ENCODE results near the gene RACGAP1. TPM values are rescaled to one million over a fixed set of nuclear protein-coding genes. Genes with fewer than 3 reads are reported as not detected.
"Not testable (repeated sequence)": the region's sequence is repeated elsewhere in the genome, so short reads cannot be mapped to it uniquely, and the experiment has no call there.

The RACGAP1 gene
- total RNA-seq, 2 experiments from 2014 or later, result 113 to 117 TPM

- no peaks in the 10 kb centered on the region for H3K36me3 Mint-ChIP-seq (ENCODE audit: low read depth)
- ChIA-PET POLR2A (interaction anchor here (0.8 to 2.5 kb wide), 4 partner anchors 9 to 27 kb away, joined by 3 to 9 read pairs (median 4); no protein-coding TSS in a partner anchor), CTCF (interaction anchor here (0.6 to 10.4 kb wide), 45 partner anchors 10 to 275 kb away, joined by 3 to 299 read pairs (median 4); partner anchors contain the start of genes AQP2, AQP6, BCDIN3D and CERS5)
- DNase-seq (peak; percentile 96), ATAC-seq (peak; percentile 79)
- H3K4me1 Mint-ChIP-seq (ENCODE audit: low read depth), result peaks cover 20% of the 10 kb centered on the region
- no peaks in the 10 kb centered on the region for H3K9me3 Mint-ChIP-seq
- no peak overlapping the region for H3K4me3 Mint-ChIP-seq
- peaks cover 7% of the 10 kb centered on the region for H3K27me3 Mint-ChIP-seq
- TF ChIP-seq CTCF (IDR thresholded peaks at IDR 0.05), result peak; percentile 94
- H3K27ac Mint-ChIP-seq, result no peak overlapping the region
- intact Hi-C loops (cut with micrococcal nuclease), result loop anchor here (1.0 to 2.0 kb wide), 2 partner anchors 18 to 31 kb away; partner anchors contain the start of gene ASIC1
These were observed 14.0 kb upstream of the RACGAP1 start for GRCh38 chr12:50039151-50039835.

GRCh38 chr12:50038336-50038735 is 13.0 kb upstream of the RACGAP1 start:
- Mint-ChIP-seq H3K36me3 (ENCODE audit: low read depth) (no peaks in the 10 kb centered on the region), H3K27ac (no peak overlapping the region), H3K4me1 (ENCODE audit: low read depth) (peaks cover 12% of the 10 kb centered on the region), H3K4me3 (no peak overlapping the region), H3K9me3 (no peaks in the 10 kb centered on the region), H3K27me3 (peaks cover 9% of the 10 kb centered on the region)
- CTCF ChIA-PET, result interaction anchor here (0.6 to 10.4 kb wide), 29 partner anchors 9 to 735 kb away, joined by 3 to 299 read pairs (median 8); partner anchors contain the start of genes COX14 and RACGAP1
- no peak for TF ChIP-seq CTCF (IDR thresholded peaks at IDR 0.05)
- intact Hi-C loops (cut with micrococcal nuclease), result loop anchor here (2.0 kb wide), 1 partner anchor 18 kb away; the partner anchor contains the start of gene ASIC1
- DNase-seq, result no peak
- POLR2A ChIA-PET, result interaction anchor here (0.9 to 2.5 kb wide), 3 partner anchors 17 to 28 kb away, joined by 3 to 9 read pairs (median 3); no protein-coding TSS in a partner anchor
- no peak for ATAC-seq

GRCh38 chr12:50032854-50033581 is 7.7 kb upstream of the RACGAP1 start:
- intact Hi-C loops (cut with micrococcal nuclease), result no loop called here
- ATAC-seq, result peak; percentile 27
- Mint-ChIP-seq H3K4me1 (ENCODE audit: low read depth) (no peaks in the 10 kb centered on the region), H3K27ac (no peak overlapping the region), H3K27me3 (peaks cover 23% of the 10 kb centered on the region), H3K36me3 (ENCODE audit: low read depth) (no peaks in the 10 kb centered on the region), H3K9me3 (no peaks in the 10 kb centered on the region), H3K4me3 (no peak overlapping the region)
- DNase-seq, result no peak
- CTCF ChIA-PET, result interaction anchor here (0.6 to 1.1 kb wide), 3 partner anchors 26 to 88 kb away, joined by 3 read pairs; no protein-coding TSS in a partner anchor
- TF ChIP-seq CTCF (IDR thresholded peaks at IDR 0.05), result no peak
- POLR2A ChIA-PET, result interaction anchor here (0.9 kb wide), 1 partner anchor 7 kb away, joined by 4 read pairs; the partner anchor contains the start of gene RACGAP1

- no peak for DNase-seq
- H3K4me1 Mint-ChIP-seq (ENCODE audit: low read depth), result no peaks in the 10 kb centered on the region
- H3K4me3 Mint-ChIP-seq, result no peak overlapping the region
- H3K36me3 Mint-ChIP-seq (ENCODE audit: low read depth), result no peaks in the 10 kb centered on the region
- ATAC-seq, result no peak
- H3K27me3 Mint-ChIP-seq, result peaks cover 23% of the 10 kb centered on the region
- no peak overlapping the region for H3K27ac Mint-ChIP-seq
- H3K9me3 Mint-ChIP-seq, result no peaks in the 10 kb centered on the region
- POLR2A ChIA-PET, result no interaction called here
- no peak for TF ChIP-seq CTCF (IDR thresholded peaks at IDR 0.05)
- intact Hi-C loops (cut with micrococcal nuclease), result no loop called here
- CTCF ChIA-PET, result interaction anchor here (0.6 to 1.1 kb wide), 4 partner anchors 26 to 87 kb away, joined by 3 to 4 read pairs (median 3); no protein-coding TSS in a partner anchor
These were observed 7.2 kb upstream of the RACGAP1 start for GRCh38 chr12:50032515-50032853.

GRCh38 chr12:50030449-50030848 is 5.2 kb upstream of the RACGAP1 start:
- H3K27me3 Mint-ChIP-seq, result peaks cover 18% of the 10 kb centered on the region
- H3K27ac Mint-ChIP-seq; intact Hi-C loops (cut with micrococcal nuclease); ATAC-seq; DNase-seq; H3K36me3 Mint-ChIP-seq (ENCODE audit: low read depth); H3K9me3 Mint-ChIP-seq; POLR2A ChIA-PET; H3K4me1 Mint-ChIP-seq (ENCODE audit: low read depth); H3K4me3 Mint-ChIP-seq: not testable (repeated sequence)
- CTCF ChIA-PET, result interaction anchor here (0.7 to 4.1 kb wide), 5 partner anchors 9 to 64 kb away, joined by 3 to 35 read pairs (median 7); no protein-coding TSS in a partner anchor

Measured in activated CD8-positive, alpha-beta T cell treated with anti-CD3 and anti-CD28 coated beads for 36 hours (primary cell).